GM12892 (cell line): ENCODE results near the gene PEAK3.

Experiments
- POLR2A ChIP-seq: IDR thresholded peaks from 2 replicates; pipeline ENCODE4 v1.6.1; 2011; ENCODE audit warnings: low read depth, low read length, control low read depth
- POLR2AphosphoS5 ChIP-seq: IDR thresholded peaks from 2 replicates; pipeline ENCODE4 v1.6.1; 2011; ENCODE audit warnings: low read depth, low read length, control low read depth
- TAF1 ChIP-seq: IDR thresholded peaks from 2 replicates; pipeline ENCODE4 v1.6.1; 2011; ENCODE audit warnings: low read depth, mild to moderate bottlenecking, control low read depth, low read length, borderline replicate concordance

DNA sequence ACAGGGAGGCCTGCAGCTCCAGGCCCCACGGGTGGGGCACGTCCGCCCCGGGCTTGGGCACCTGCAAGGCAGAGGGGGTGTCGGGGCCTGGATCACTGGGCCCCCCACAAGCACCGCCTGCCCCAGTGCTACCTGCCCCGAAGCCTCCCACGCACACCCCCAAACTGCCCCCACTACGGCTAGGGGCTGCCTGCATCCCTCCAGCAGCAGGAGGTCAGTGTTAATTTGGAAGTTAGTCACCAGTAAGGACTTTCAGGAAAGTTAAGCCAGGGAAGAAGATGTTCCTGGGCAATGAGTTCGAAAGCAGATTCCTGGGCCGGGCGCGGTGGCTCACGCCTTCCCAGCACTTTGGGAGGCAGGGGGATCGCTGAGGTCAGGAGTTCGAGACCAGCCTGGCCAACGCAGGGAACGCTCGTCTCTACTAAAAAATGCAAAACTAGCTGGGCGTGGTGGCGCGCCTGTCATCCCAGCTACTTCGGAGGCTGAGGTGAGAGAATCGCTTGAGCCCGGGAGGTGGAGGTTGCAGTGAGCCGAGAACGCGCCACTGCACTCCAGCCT is 5.5 kb downstream of the PEAK3 start:
- TF ChIP-seq POLR2A, result no peak
- no peak; the same call in 1 of the 2 replicates for TF ChIP-seq POLR2AphosphoS5
- TF ChIP-seq TAF1, result no peak
